GM10847 (cell line): ENCODE data around the gene PIGX.

Experiments
- POLR2A ChIP-seq: IDR thresholded peaks from 2 replicates; pipeline ENCODE4 v1.6.1; 2011; ENCODE audit not compliant: insufficient read length; ENCODE audit errors: extremely low read depth

The PIGX gene

GRCh38 chr3:196694941-196695848 lies 17.0 kb upstream of the PIGX start:
- TF ChIP-seq POLR2A = no peak

DNA sequence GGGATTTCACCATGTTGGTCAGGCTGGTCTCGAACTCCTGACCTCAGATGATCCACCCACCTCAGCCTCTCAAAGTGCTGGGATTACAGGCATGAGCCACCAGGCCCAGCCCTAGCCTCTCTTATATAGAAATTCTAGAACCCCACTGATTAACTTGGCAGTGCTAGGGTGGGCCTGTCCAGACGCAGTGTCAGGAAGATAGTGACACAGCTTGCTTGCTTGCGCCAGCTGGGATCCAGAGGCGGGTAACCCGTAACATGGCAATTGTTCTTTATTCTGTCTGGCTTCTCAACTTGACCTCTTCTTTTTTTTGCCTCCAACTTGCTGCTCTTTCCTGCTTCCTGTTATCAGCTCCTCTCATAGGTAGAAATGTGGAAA lies 16.3 kb upstream of the PIGX start:
- TF ChIP-seq POLR2A = no peak

DNA sequence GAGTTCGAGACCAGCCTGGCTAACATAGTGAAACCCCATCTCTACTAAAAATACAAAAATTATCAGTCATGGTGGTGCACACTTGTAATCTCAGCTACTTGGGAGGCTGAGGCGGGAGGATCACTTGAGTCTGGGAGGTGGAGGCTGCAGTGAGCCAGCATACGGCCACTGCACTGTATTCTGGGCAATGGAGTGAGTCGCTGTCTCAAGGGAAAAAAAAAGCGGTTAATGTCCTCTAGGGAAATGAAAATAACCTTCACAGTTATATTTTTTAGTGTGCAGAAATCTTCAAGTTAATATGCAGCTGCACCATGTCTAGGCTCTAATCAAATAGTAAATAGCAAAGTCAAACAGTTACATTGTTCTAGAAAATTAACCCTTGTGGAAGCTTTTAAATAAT lies 14.9 kb upstream of the PIGX start:
- no peak for TF ChIP-seq POLR2A

DNA sequence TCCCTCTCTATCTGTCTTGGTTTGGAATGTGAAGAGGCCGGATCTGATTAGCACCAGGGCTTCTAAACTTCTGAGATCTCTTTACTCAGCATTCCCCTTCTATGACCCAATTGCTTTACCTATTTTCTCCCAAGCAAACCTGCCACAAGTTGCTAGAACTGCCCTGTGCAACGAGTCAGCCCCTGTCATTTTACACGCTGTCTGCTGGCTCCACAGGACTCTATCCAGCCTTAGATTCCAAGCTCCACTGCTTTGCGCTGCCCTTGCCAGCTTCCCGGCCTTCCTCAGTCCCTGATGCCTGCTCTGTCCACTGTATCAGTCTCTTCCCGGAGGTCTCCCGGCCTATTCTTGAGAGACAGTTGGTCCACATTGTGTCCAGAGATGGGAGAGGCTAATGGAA lies 12.4 kb upstream of the PIGX start:
- no peak for TF ChIP-seq POLR2A

GRCh38 chr3:196700801-196701200 lies 11.4 kb upstream of the PIGX start:
- no peak for TF ChIP-seq POLR2A

GRCh38 chr3:196706327-196706726 lies 5.8 kb upstream of the PIGX start:
- no peak for TF ChIP-seq POLR2A

- TF ChIP-seq POLR2A = no peak
Observed at GRCh38 chr3:196706731-196707130, 5.4 kb upstream of the PIGX start.

GRCh38 chr3:196707566-196707965 lies 4.6 kb upstream of the PIGX start:
- no peak for TF ChIP-seq POLR2A

DNA sequence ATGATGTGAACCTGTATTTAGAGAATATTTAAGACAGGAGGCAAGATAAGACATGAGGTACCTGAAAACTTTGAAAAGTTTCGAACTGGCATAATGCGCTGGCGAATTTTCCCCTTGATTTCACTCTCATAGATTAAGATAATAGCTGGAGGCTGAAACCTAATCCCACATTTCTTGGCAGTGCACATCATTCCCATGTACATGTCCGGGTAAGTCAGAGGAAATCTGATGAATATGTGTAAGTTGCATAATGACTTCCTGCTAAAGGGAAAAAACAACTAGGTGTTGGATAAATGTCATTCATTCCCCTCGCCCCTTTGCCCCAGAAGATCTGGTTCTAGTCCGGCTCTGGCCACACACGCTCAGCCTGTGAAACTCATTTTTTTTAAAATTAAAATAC lies 3.7 kb upstream of the PIGX start:
- TF ChIP-seq POLR2A = no peak

- no peak for TF ChIP-seq POLR2A
Observed at GRCh38 chr3:196712514-196713413, 587 bp downstream of the PIGX start.

DNA sequence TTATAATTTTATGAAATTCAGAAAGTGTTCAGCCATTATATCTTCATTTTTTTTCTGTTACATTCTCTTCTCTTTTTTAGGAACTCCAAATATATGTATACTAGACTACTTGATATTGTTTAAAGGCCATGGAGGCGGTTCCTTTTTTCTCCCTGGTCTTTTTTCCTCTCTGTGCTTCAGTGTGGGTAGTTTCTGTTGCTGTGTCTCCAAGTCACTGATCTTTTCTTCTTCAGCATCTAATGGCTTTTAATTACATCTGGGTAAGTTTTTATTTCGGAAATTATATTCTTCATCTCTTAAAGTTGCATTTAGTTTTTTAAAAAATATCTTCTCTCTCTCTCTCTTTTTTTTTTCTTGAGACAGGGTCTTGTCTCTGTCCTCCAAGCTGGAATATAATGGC lies 8.9 kb downstream of the PIGX start:
- no peak for TF ChIP-seq POLR2A

DNA sequence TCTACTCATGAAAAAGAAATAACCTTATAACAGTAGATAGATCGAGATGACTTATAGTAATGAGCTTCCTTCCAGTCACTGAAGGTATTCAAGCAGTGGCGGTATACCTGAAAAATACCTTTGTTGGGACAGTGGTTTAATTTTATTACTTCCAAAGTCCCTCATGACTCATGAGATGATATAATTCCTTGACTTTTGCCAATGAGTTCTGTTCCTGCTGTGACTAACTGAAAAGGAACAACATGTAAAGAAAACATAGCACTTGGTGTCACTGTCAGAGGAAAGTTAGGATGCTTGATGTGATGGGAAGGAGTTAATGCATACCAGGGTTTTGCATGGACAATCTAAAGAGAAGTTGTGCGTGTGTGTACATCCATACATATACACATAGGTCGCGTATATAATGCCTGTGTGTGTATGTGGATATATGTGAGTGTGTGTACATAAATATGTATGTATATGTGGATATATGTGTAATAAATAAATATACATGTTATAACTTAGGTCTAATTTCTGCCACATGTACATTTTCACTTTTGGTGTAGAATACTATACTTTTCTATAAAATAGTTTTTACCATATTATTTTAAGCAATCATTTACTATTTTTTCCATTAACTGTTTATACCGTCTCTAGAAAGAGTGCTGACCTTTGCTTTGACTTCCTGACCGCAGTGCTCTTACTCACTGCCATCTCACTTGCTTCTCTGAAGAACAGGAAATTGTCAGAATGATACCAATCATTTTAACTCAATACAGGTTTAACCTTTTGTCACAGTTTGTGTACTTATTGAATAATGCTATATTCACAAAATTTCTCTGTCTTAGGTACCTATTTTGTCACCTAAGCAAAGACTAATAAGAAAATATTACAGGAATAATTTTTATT lies 14.9 kb downstream of the PIGX start:
- TF ChIP-seq POLR2A = no peak

DNA sequence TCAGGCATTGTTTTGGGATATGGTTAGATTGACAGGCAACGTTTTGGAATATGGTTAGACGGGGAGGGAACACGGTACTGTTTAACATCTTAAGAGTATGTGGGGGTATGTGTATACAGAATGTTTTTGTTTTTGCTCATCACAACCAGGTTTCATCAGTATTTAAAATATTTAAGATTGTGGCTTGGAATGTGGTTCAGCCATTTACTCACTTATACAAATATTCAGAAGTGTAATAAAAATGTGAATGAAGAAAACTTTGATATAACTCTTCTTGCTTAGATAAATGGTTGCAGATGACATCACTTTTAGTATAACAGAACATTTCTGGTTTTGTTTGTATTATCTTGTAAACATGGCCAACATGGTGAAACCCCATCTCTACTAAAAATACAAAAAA lies 23.6 kb downstream of the PIGX start:
- no peak for TF ChIP-seq POLR2A

DNA sequence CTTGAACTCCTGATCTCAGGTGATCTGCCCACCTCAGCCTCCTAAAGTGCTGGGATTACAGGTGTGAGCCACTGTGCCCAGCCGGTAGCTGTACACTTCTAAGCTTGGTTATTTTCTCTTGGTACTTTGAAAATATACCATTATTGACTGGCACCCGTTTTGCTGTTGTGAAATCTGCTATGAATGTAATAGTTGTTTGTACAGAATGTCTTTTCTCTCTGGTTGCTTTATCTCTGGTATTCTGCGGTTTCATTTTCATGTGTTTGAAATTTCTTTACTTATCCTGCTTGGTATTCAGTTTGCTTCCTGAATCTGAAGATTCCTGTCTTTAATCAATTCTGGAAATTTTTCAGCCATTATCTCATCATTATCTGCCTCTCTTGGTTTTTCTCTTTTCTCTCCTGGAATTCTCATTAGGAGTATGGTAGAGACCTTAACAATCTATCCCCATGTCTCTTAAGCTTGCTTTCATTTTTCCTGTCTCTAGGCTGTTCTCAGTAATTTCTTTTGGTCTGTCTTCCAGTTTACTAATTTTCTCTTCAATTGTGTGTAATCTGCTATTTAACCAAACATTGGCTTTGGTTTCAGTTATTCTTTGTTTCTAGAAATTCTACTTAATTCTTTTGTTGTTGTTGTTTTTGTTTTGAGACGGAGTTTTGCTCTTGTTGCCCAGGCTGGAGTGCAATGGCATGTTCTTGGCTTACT lies 24.6 kb downstream of the PIGX start:
- TF ChIP-seq POLR2A = no peak
